ENCODE data around the gene SMOC1.

DNA sequence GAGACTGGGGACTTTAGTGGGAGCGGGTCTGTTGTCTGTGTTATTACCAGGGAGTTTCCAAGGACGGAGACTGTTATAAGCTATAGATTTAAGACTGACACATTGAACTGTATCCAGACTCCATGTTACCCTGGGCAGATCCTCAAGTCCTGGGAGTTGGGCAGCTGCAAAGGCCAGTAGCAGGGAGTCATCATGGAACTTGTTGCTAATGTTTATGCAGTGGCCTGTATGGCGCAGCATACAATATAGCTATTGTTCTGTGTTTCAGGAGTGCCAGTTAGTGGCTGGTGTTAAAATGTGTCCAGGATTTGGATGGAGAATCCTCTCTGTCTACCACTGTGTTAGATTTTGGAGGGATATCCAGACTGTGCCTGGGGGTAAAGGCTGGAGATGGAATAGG, 31.7 kb downstream of the SMOC1 start:
- no peak for TF ChIP-seq NR1H2 (CRISPR knock-in tag; IDR thresholded peaks at IDR 0.05)
- TF ChIP-seq SMARCA5 (IDR thresholded peaks at IDR 0.05): no peak
